HepG2 (cell line): ENCODE data around the gene AMELY. TPM values are rescaled to one million over a fixed set of nuclear protein-coding genes. Genes with fewer than 3 reads are reported as not detected.

Experiments
- ATAC-seq: fragments of 200-7000 bp; cut with Tn5 transposase; 3 replicates; pipeline ENCODE4 v1.9.1; 2020; ENCODE audit warnings: mild to moderate bottlenecking, moderate library complexity
- BruUV-seq: library from RNA; stranded (reverse); fragments of 400-500 nt; replicated peaks from 2 replicates; lab custom pipeline; 2021; lab: Mats Ljungman, UMichigan
- CTCF ChIA-PET: fragments of 300-600 bp; formaldehyde crosslinking; extraction: SDS; loops from one replicate; lab custom pipeline; 2021; ENCODE audit warnings: low total read pairs, inconsistent platforms, low intra/inter-chr PET ratio; lab: Yijun Ruan, JAX
- POLR2A ChIA-PET: fragments of 350-600 bp; sonication (Branson Sonifier 250); formaldehyde crosslinking; loops from one replicate; lab custom pipeline; 2020; ENCODE audit warnings: antibody characterized with exemption, inconsistent platforms; lab: Yijun Ruan, JAX
- DNase-seq: peaks from one replicate; pipeline ENCODE4 v3.0.0-alpha.2; 2015; ENCODE audit warnings: low spot score
- FAIRE-seq: peaks from 3 replicates; lab custom pipeline; 2011; peaks lifted over from hg19 to GRCh38; lab: Jason Lieb, UNC
- H2AFZ ChIP-seq: one replicate; pipeline ENCODE4 v1.6.1; 2011; ENCODE audit warnings: low read length, inconsistent platforms
- H3K27ac ChIP-seq: fragments of 300-600 bp; 3 replicates; pipeline ENCODE4 v1.8.0; 2011; ENCODE audit warnings: mixed run types, mild to moderate bottlenecking, mixed read lengths, low read length, inconsistent platforms; ENCODE audit not compliant: insufficient read depth; ENCODE audit errors: extremely low read length
- H3K27me3 ChIP-seq, 2 experiments: fragments of 200-600 bp in 1 of 2; 2 replicates in 1 of 2; 3 replicates in 1 of 2; pipeline versions ENCODE4 v1.6.0 to v1.8.0; 2011; ENCODE audit warnings: low read length in 2 of 2, mild to moderate bottlenecking in 2 of 2, moderate library complexity in 2 of 2, inconsistent platforms in 1 of 2; ENCODE audit not compliant: insufficient read depth in 2 of 2, control insufficient read depth in 1 of 2
- H3K36me3 ChIP-seq, 2 experiments: fragments of 200-600 bp in 1 of 2; replicated peaks in 1 of 2; 2 replicates in 1 of 2; 3 replicates in 1 of 2; pipeline versions ENCODE4 v1.5.1 to v1.8.0; 2011; ENCODE audit warnings: low read length in 2 of 2, inconsistent platforms in 1 of 2; ENCODE audit not compliant: insufficient read depth in 2 of 2, control insufficient read depth in 1 of 2
- H3K4me1 ChIP-seq: 2 replicates; pipeline ENCODE4 v1.5.1; 2012; ENCODE audit warnings: low read length, inconsistent platforms; ENCODE audit not compliant: insufficient read depth
- H3K4me2 ChIP-seq: 2 replicates; pipeline ENCODE4 v1.6.0; 2011; ENCODE audit warnings: low read depth, low read length, inconsistent platforms
- H3K4me3 ChIP-seq, 3 experiments: fragments of 200-600 bp in 1 of 3; sonication (generic), shearing (Covaris generic) in 1 of 3; replicated peaks in 1 of 3; 2 replicates each; pipeline ENCODE4 v1.5.1; 2011 to 2016; ENCODE audit warnings: low read length in 3 of 3, inconsistent platforms in 2 of 3, low read depth in 2 of 3, mild to moderate bottlenecking in 2 of 3, control low read depth in 1 of 3, mixed read lengths in 1 of 3; ENCODE audit not compliant: insufficient read depth in 1 of 3
- H3K79me2 ChIP-seq: one replicate; pipeline ENCODE4 v1.6.1; 2011; ENCODE audit warnings: low read length, inconsistent platforms; ENCODE audit not compliant: insufficient read depth
- H3K9ac ChIP-seq: 2 replicates; pipeline ENCODE4 v1.6.0; 2011; ENCODE audit warnings: mild to moderate bottlenecking, low read depth, low read length, inconsistent platforms; ENCODE audit not compliant: insufficient read depth
- H3K9me3 ChIP-seq: 2 replicates; pipeline ENCODE4 v1.5.1; 2012; ENCODE audit warnings: mild to moderate bottlenecking, low read length
- H4K20me1 ChIP-seq: 2 replicates; pipeline ENCODE4 v1.6.0; 2011; ENCODE audit warnings: inconsistent platforms, mild to moderate bottlenecking, low read length, moderate library complexity; ENCODE audit not compliant: insufficient read depth
- FOXA3 ChIP-seq: IDR thresholded peaks from 2 replicates; pipeline ENCODE4 v1.6.1; 2016; ENCODE audit warnings: missing genetic modification reagents, missing compliant biosample characterization
- KAT7 ChIP-seq: IDR thresholded peaks from 2 replicates; pipeline ENCODE4 v1.6.1; 2018; ENCODE audit warnings: borderline replicate concordance, missing compliant biosample characterization
- SOX13 ChIP-seq, 3 experiments: fragments of 450-650 bp in 1 of 3; sonication (generic) in 1 of 3; formaldehyde crosslinking in 1 of 3; IDR thresholded peaks in 2 of 3; conservative IDR thresholded peaks in 1 of 3; 2 replicates each; pipeline versions ENCODE4 v1.5.0 to v1.6.1; 2016 to 2020; ENCODE audit warnings: antibody characterized with exemption in 1 of 3, mild to moderate bottlenecking in 1 of 3, missing compliant biosample characterization in 1 of 3, missing genetic modification reagents in 1 of 3, moderate library complexity in 1 of 3
- SP5 ChIP-seq: IDR thresholded peaks from 2 replicates; pipeline ENCODE4 v1.6.1; 2016; ENCODE audit warnings: low read depth, borderline replicate concordance
- ZKSCAN1 ChIP-seq: fragments of 150-350 bp; IDR thresholded peaks from 2 replicates; pipeline ENCODE4 v1.6.1; 2014; ENCODE audit warnings: low read length
- ZNF572 ChIP-seq: sonication (generic); formaldehyde crosslinking; IDR thresholded peaks from 2 replicates; pipeline ENCODE4 v1.5.1; 2020; ENCODE audit warnings: mild to moderate bottlenecking, missing genetic modification reagents
- ZNF703 ChIP-seq: sonication (generic); formaldehyde crosslinking; IDR thresholded peaks from 2 replicates; pipeline ENCODE4 v1.5.1; 2020; ENCODE audit warnings: missing genetic modification reagents, mild to moderate bottlenecking, moderate library complexity, borderline replicate concordance
- WGBS: methylation state at CpG from one replicate; pipeline ENCODE4 v1.1.6; 2017; ENCODE audit warnings: low lambda C conversion rate; 5-methylcytosine and 5-hydroxymethylcytosine counted together
- in situ Hi-C: cut with HindIII; loops from 2 replicates; pipeline ENCODE4 v1.10.0; 2017; ENCODE audit warnings: low pct_unique_long_range_greater_than_20kb; ENCODE audit not compliant: extremely low pct_ligation_motif_present
- intact Hi-C: fragments of 100-400 bp; cut with micrococcal nuclease; formaldehyde crosslinking; loops from one replicate; pipeline ENCODE4 v1.10.0; 2022; ENCODE audit not compliant: unreplicated experiment
- polyA plus RNA-seq, 8 experiments: library from polyadenylated mRNA; depleted of rRNA in 3 of 8; stranded (reverse) in 7 of 8; unstranded in 1 of 8; fragments of >200 nt; fragmentation: Illumina TruSeq in 4 of 8; extraction: Trizol in 4 of 8; gene quantifications; 2 replicates each; pipeline versions ENCODE4 v1.2.1 to v1.2.3, GENCODE V29; 2011 to 2016; ENCODE audit warnings: low read depth in 4 of 8, missing spikeins in 1 of 8, mixed read lengths in 1 of 8; ENCODE audit not compliant: insufficient read depth in 1 of 8
- total RNA-seq, 5 experiments: library from RNA; depleted of rRNA; stranded (reverse); fragments of >200 nt; fragmentation: Illumina TruSeq; extraction: Trizol; gene quantifications; 2 replicates each; pipeline ENCODE4 v1.2.3, GENCODE V29; 2016; ENCODE audit warnings: low read depth in 1 of 5
- TF ChIP-seq, protein P1 (sequence below): sonication (generic); formaldehyde crosslinking; IDR thresholded peaks from 2 replicates; pipeline ENCODE4 v1.5.1; 2020; ENCODE audit warnings: mild to moderate bottlenecking, moderate library complexity, missing genetic modification reagents
- TF ChIP-seq, protein P2 (sequence below): IDR thresholded peaks from 2 replicates; pipeline ENCODE4 v1.4.0; 2020; ENCODE audit warnings: mild to moderate bottlenecking, missing genetic modification reagents

The AMELY gene
- total and polyA plus RNA-seq, 2 of the 13 experiments (the other 11 are each of a cell fraction or from before 2014, with no cell fraction given), result not detected

- Histone ChIP-seq H3K9ac (no peak overlapping the region), H3K4me3 (no peak overlapping the region), H3K27me3 (no peaks in the 10 kb centered on the region), H3K4me2 (no peak overlapping the region), H3K4me1 (no peaks in the 10 kb centered on the region), H3K36me3 (no peaks in the 10 kb centered on the region), H3K27ac (no peak overlapping the region), H4K20me1 (no peaks in the 10 kb centered on the region), H3K79me2 (no peaks in the 10 kb centered on the region), H3K9me3 (peaks cover 5% of the 10 kb centered on the region), H2AFZ (no peak overlapping the region)
- in situ Hi-C loops, result no loop called here
- 50% methylated on average over 1 of the region's 2 CpGs for WGBS
- intact Hi-C loops, result no loop called here
- POLR2A ChIA-PET, result no interaction called here
- FAIRE-seq (no peak), DNase-seq (no peak), ATAC-seq (no peak)
- CTCF ChIA-PET, result no interaction called here
- TF ChIP-seq, protein P1, sequence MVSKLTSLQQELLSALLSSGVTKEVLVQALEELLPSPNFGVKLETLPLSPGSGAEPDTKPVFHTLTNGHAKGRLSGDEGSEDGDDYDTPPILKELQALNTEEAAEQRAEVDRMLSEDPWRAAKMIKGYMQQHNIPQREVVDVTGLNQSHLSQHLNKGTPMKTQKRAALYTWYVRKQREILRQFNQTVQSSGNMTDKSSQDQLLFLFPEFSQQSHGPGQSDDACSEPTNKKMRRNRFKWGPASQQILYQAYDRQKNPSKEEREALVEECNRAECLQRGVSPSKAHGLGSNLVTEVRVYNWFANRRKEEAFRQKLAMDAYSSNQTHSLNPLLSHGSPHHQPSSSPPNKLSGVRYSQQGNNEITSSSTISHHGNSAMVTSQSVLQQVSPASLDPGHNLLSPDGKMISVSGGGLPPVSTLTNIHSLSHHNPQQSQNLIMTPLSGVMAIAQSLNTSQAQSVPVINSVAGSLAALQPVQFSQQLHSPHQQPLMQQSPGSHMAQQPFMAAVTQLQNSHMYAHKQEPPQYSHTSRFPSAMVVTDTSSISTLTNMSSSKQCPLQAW, result no peak
- no peak for TF ChIP-seq ZKSCAN1
- no peak for TF ChIP-seq ZNF572
- TF ChIP-seq KAT7 (CRISPR knock-in tag), result no peak
- TF ChIP-seq SP5 (CRISPR knock-in tag), result no peak
- no TSS peak for BruUV-seq
These were observed 9.5 kb upstream of the AMELY start for GRCh38 chrY:6921061-6921460.

DNA sequence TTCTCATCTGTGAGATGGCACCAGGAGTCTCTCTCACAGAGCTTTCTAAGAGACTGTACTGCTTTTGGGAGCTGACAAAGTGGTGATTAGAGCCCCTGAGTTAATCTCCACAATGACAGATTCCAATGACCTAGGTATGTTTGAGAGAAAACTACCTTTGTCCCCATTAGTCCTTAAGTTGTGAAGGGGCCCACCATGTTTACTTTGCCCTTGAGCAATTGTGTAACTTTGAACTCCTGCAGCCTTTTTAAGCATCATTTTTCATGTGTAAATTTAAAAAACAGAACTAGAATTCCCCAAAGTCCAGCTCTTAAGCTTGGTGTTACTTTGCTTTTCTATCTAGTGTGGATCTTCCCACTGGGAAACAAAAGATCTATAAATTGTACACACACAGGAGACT lies 1.8 kb upstream of the AMELY start:
- no peaks in the 10 kb centered on the region for H4K20me1 ChIP-seq
- no peaks in the 10 kb centered on the region for H3K9me3 ChIP-seq
- no peaks in the 10 kb centered on the region for H3K36me3 ChIP-seq
- ATAC-seq (no peak), FAIRE-seq (peak; percentile 58), DNase-seq (peak; percentile 41)
- H3K4me1 ChIP-seq, result peaks cover 36% of the 10 kb centered on the region
- no TSS peak for BruUV-seq
- CTCF ChIA-PET, result no interaction called here
- no peak overlapping the region for H2AFZ ChIP-seq
- H3K4me3 ChIP-seq, result no peak overlapping the region
- H3K27me3 ChIP-seq, result no peaks in the 10 kb centered on the region
- H3K27ac ChIP-seq, result peak overlapping the region; percentile 33
- in situ Hi-C loops, result no loop called here
- intact Hi-C loops, result loop anchor here (5.0 kb wide), 1 partner anchor 34 kb away; no protein-coding TSS in a partner anchor
- H3K4me2 ChIP-seq, result peak overlapping the region; percentile 42
- POLR2A ChIA-PET, result no interaction called here
- H3K79me2 ChIP-seq, result no peaks in the 10 kb centered on the region
- H3K9ac ChIP-seq, result no peak overlapping the region
- TF ChIP-seq SOX13 (IDR thresholded peaks at IDR 0.05), result no peak
- peak in 1 of 2 experiments; percentile 57; a peak in 2 of 4 replicates for TF ChIP-seq SOX13 (CRISPR knock-in tag; conservative IDR thresholded peaks at IDR 0.05 in 1 of 2, IDR thresholded peaks at IDR 0.05 in 1 of 2)
- peak; percentile 67; the same call in 1 of the 2 replicates for TF ChIP-seq FOXA3 (CRISPR knock-in tag)
- TF ChIP-seq, protein P2, sequence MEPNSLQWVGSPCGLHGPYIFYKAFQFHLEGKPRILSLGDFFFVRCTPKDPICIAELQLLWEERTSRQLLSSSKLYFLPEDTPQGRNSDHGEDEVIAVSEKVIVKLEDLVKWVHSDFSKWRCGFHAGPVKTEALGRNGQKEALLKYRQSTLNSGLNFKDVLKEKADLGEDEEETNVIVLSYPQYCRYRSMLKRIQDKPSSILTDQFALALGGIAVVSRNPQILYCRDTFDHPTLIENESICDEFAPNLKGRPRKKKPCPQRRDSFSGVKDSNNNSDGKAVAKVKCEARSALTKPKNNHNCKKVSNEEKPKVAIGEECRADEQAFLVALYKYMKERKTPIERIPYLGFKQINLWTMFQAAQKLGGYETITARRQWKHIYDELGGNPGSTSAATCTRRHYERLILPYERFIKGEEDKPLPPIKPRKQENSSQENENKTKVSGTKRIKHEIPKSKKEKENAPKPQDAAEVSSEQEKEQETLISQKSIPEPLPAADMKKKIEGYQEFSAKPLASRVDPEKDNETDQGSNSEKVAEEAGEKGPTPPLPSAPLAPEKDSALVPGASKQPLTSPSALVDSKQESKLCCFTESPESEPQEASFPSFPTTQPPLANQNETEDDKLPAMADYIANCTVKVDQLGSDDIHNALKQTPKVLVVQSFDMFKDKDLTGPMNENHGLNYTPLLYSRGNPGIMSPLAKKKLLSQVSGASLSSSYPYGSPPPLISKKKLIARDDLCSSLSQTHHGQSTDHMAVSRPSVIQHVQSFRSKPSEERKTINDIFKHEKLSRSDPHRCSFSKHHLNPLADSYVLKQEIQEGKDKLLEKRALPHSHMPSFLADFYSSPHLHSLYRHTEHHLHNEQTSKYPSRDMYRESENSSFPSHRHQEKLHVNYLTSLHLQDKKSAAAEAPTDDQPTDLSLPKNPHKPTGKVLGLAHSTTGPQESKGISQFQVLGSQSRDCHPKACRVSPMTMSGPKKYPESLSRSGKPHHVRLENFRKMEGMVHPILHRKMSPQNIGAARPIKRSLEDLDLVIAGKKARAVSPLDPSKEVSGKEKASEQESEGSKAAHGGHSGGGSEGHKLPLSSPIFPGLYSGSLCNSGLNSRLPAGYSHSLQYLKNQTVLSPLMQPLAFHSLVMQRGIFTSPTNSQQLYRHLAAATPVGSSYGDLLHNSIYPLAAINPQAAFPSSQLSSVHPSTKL (CRISPR knock-in tag), result peak; percentile 44; the same call in 1 of the 2 replicates
- TF ChIP-seq ZNF703 (CRISPR knock-in tag), result no peak
